Activated CD8-positive, alpha-beta memory T cell treated with anti-CD3 and anti-CD28 coated beads for 4 hours (primary cell): ENCODE data around the gene CRABP2.

Experiments used
- DNase-seq, 2 donors: peaks; one replicate each; pipeline ENCODE4 v3.0.0-alpha.2; 2020; ENCODE audit warnings: low read depth in 2 of 2

Gene CRABP2

DNA sequence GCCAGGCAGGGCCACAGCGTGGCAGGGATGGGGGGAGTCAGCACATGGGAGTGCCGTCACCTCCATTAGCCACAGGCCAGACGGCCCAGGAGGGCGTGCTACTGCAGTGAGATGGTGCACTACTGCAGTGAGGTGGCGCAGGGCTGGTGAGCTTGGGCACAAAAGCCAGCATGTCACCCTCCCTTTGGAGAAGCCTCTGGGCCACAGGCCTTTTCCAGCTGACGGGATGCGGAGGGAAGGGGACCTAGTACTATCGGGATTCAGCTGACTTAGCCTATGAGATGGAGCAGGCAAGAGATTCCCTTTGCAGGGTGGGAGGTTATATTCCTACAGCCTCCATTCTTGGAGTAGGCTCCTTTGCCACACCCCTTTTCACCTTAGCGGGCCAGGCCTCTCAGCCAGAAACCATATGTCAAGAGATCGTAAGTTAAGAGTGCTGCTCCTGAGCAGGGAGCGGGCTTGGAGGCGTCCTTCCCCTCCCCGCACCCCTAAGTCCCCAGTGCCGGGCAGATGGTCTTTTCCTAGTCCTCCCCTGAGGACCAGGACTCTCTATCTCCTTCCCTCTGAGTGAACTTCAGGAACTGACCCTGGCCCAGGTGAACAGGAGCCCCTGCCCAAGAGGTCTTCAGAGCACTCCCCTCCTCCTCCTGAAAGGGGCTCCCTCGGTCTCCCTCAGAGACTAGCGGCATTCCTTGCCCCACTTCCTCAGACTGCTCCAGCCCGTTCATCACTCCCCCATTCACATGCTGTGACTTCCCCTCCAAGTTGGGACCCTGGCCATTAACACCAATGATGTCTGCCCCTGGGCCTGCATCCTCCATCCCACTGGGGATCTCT, 36.4 kb downstream of the CRABP2 start:
- DNase-seq, result no peak

- DNase-seq, result no peak
These were observed 37.2 kb downstream of the CRABP2 start for GRCh38 chr1:156667968-156668709.

GRCh38 chr1:156667610-156667967, 37.8 kb downstream of the CRABP2 start:
- DNase-seq, result no peak

DNA sequence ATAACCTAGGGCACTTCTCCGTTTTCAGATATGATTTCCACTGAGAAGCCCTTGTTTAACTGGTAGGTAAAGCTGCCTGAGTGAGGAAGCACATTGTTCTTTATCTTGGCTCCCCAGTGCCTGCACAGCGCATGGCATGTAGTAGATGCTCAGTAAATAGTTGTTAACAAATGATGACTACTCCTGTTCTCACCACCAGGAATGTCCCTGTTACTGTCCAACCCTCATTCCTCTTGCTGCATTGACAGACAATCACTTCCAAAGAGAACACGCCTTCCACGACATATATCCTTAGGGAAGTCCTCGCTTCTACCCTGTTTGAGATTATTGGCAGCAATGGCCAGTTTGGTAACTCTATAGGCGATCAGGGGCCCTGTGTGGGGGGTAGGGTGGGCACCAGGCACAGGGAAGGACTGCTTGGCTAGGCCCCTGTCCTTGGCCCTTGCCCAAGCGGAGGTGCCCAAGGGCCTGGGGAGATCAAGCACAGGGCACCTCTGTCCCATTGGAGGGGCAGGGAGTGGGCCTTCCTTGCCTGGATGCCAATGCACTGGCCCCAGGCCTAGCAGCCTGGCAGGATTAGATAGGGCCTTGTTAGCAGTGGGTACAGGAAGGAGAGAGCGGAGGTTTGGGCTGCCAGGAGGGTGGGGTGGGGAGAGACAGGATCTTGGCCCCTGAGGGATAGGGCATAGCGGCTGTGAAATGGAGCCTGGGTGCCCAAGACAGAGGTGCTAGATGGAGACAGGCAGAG, 38.3 kb downstream of the CRABP2 start:
- DNase-seq, result no peak

GRCh38 chr1:156665539-156665938, 39.8 kb downstream of the CRABP2 start:
- no peak for DNase-seq

GRCh38 chr1:156664767-156665411, 40.5 kb downstream of the CRABP2 start:
- no peak for DNase-seq

- no peak for DNase-seq
These were observed 41.2 kb downstream of the CRABP2 start for GRCh38 chr1:156664046-156664766.

DNA sequence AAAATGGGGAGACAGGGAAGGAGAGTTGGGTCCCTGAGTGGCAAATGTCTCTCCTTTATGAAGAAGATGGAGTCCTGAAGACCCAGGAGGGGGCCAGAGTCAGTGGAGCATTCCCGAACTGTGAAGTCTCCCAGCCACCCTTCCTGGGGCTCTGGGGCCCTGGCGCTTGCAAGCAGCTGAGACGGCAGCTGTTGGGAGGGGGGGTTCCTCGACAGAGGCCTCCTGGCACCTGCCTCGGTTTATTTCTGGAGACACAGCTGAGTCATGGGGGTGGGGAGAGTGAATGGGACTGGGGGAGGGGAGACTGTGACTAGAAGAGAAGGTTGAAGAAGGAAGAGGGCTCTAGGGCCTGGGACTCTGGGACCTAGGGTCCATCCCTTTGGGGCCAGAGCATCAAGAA, 42.2 kb downstream of the CRABP2 start:
- DNase-seq, result no peak

- no peak for DNase-seq
These were observed 42.7 kb downstream of the CRABP2 start for GRCh38 chr1:156662800-156663055.

GRCh38 chr1:156662005-156662799, 43.2 kb downstream of the CRABP2 start:
- DNase-seq, result no peak

GRCh38 chr1:156660752-156661112, 44.7 kb downstream of the CRABP2 start:
- DNase-seq, result no peak

DNA sequence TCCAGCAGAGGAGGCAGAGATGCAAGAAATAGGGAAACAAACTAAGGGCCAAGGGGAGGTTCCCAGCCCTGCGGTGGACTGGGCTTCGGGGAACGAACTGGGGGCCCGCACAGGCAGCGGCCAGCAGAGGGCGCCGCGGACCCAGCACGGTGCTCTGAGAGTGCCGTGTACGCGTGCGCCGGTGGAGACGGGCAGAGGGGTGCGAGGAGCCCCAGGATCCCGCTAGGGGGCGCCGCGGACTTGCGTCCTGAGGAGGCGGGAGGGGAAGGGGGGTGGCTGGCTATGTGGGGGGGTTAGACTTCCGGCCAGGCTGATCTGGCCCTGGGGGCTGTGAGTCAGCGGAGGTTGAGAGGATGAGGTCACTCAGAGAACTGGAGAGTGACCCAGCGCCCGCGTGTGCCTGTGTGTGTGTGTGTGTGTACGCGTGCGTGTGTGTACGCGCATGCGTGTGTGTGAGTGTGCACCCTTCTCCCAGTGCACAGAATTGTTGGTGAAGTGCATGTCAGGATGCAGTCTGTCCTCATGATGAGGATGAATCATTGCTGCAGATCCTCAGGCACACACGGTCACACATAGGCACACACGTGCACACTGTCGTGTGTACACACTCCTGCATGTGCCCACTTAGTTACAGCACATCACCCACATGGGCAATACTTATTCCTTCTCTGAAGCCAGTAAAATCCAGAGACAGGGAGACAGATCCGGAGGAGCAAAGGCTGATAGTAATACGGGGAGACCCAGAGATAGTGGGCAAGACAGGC, 45.2 kb downstream of the CRABP2 start:
- DNase-seq, result peak; percentile 74 to 80

DNA sequence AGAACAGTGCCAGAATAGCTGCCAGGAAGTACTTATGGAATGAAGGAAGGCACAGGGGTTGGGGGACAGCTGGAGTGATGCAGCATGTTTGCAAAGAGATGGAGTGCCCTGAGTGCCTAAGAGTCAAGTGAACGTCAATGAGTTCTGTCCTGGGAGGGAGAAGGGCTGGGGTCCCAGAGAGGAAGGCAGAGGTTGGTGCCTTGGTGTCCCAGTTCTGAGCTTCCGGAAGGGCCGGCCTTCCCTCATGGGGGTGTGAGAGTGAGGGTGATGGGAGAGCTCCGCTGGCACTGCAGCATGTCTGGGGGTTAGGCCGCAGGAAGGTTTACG, 45.8 kb downstream of the CRABP2 start:
- DNase-seq, result no peak

DNA sequence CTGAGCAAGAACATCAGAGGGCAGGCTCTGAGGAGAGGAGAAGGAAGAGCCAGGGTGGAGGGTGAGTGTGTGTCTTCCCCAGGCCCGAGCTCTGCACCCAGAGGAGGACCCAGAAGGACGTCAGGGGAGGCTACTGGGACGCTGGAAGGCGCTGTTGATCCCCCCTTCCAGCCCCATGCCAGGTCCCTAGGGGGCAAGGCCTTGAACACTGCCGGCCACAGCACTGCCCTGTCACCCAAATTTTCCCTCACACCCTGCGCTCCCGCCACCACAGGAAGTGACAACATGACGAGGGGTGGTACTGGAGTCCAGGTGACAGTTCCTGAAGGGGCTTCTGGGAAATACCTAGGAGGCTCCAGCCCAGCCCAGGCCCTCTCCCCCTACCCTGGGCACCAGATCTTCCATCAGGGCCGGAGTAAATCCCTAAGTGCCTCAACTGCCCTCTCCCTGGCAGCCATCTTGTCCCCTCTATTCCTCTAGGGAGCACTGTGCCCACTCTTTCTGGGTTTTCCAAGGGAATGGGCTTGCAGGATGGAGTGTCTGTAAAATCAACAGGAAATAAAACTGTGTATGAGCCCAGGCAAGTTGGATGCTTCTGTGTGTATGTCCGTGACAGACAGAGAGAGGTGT, 46.3 kb downstream of the CRABP2 start:
- no peak for DNase-seq

GRCh38 chr1:156658496-156658895, 46.9 kb downstream of the CRABP2 start:
- no peak for DNase-seq

- DNase-seq, result no peak
These were observed 47.6 kb downstream of the CRABP2 start for GRCh38 chr1:156657741-156658319.

- peak; percentile 46 to 60 for DNase-seq
These were observed 48.3 kb downstream of the CRABP2 start for GRCh38 chr1:156656806-156657740.

- no peak for DNase-seq
These were observed 49.4 kb downstream of the CRABP2 start for GRCh38 chr1:156655904-156656516.
